ENCODE data around the gene OR2T5. TPM values are rescaled to one million over a fixed set of nuclear protein-coding genes. Genes with fewer than 3 reads are reported as not detected.
"Not testable (repeated sequence)": the region's sequence is repeated elsewhere in the genome, so short reads cannot be mapped to it uniquely, and the experiment has no call there.

The OR2T5 gene, protein sequence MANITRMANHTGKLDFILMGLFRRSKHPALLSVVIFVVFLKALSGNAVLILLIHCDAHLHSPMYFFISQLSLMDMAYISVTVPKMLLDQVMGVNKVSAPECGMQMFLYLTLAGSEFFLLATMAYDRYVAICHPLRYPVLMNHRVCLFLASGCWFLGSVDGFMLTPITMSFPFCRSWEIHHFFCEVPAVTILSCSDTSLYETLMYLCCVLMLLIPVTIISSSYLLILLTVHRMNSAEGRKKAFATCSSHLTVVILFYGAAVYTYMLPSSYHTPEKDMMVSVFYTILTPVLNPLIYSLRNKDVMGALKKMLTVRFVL
- not detected for total RNA-seq
- long read RNA-seq, donor 1: 0 reads
- long read RNA-seq, donor 2: 0 reads

GRCh38 chr1:248488289-248488688, at the start of gene OR2T5:
Gene OR2T5 (plus strand): TSS chr1:248488589. CDS start chr1:248488589, 0 bp downstream.
- intact Hi-C loops (cut with DNase I, micrococcal nuclease); H3K9me3 ChIP-seq; ATAC-seq; DNase-seq; H3K4me3 ChIP-seq; H3K4me1 ChIP-seq (ENCODE audit: low read depth); H3K36me3 ChIP-seq (ENCODE audit: low read depth): not testable (repeated sequence)

GRCh38 chr1:248438668-248439067, 49.7 kb upstream of the OR2T5 start:
- ATAC-seq; intact Hi-C loops (cut with DNase I, micrococcal nuclease); H3K4me3 ChIP-seq: not testable (repeated sequence)

GRCh38 chr1:248439283-248439682, 49.1 kb upstream of the OR2T5 start:
- H3K4me1 ChIP-seq (ENCODE audit: low read depth); H3K9me3 ChIP-seq; H3K36me3 ChIP-seq (ENCODE audit: low read depth); intact Hi-C loops (cut with DNase I, micrococcal nuclease); DNase-seq; ATAC-seq; H3K4me3 ChIP-seq: not testable (repeated sequence)

More at GRCh38 chr1:248438668-248439067, 49.7 kb upstream of the OR2T5 start:
- H3K9me3 ChIP-seq; H3K4me1 ChIP-seq (ENCODE audit: low read depth); H3K36me3 ChIP-seq (ENCODE audit: low read depth); DNase-seq: not testable (repeated sequence)

- DNase-seq; intact Hi-C loops (cut with DNase I, micrococcal nuclease); H3K4me3 ChIP-seq; H3K4me1 ChIP-seq (ENCODE audit: low read depth); H3K36me3 ChIP-seq (ENCODE audit: low read depth); ATAC-seq; H3K9me3 ChIP-seq: not testable (repeated sequence)
Observed at GRCh38 chr1:248442500-248443277, 45.7 kb upstream of the OR2T5 start.

GRCh38 chr1:248444603-248445002, 43.8 kb upstream of the OR2T5 start:
- intact Hi-C loops (cut with DNase I, micrococcal nuclease); H3K4me1 ChIP-seq (ENCODE audit: low read depth); H3K36me3 ChIP-seq (ENCODE audit: low read depth); H3K9me3 ChIP-seq; ATAC-seq; DNase-seq; H3K4me3 ChIP-seq: not testable (repeated sequence)

DNA sequence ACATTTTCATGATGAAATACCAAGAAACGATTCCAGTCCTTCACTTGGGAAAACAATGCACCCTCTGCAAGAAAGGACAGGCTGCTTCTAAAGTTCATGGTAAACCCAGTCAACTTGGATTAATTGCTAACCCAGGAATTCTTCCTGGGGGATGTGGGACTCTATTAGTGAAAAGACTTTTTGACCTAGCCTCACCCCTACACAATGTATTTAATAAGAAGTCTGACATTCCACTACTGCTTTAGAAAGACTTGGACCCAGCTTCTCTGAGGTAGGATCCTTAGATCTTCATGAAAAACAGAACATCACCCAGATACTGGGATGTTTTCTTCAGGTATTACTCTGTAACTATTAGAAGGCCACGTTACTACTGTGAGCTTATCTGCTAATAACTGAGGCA, 43.0 kb upstream of the OR2T5 start, which contains the start of gene OR2T2:
Gene OR2T2, plus strand, starts transcription at position 239 of the 400 bp plus-strand sequence. CDS start 7,161 bp downstream, outside the sequence.
- H3K36me3 ChIP-seq (ENCODE audit: low read depth); ATAC-seq; intact Hi-C loops (cut with DNase I, micrococcal nuclease); H3K4me3 ChIP-seq; DNase-seq; H3K4me1 ChIP-seq (ENCODE audit: low read depth); H3K9me3 ChIP-seq: not testable (repeated sequence)

DNA sequence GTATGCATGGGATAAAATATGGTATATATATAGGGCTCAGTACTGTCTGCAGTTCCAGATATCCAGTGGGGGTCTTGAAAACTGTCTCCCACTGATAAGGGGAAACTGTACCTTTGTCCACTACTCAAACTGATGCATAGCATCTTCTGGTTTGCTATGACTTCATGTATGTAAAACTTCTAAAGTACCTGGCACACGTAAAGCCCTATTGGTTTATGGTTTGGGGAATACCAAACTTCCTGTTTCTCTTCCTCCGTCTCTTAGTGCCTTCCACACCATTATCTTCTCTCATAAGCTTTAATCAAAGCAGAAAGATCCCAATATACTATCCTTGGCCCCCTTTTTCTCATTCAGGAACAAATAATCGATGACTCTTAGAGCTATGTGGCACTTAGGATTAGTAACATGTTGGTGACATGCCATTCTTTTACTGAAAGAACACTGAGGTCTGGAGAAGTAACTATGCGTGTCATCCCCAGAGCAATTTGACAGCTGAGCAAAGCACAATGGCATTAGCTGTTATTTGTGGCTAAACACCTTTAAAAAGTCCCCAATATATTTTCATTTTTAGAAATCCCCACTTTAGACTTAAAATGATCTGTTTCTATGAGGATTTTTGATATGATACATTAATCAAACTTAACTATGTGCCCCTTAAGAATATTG, 39.8 kb upstream of the OR2T5 start:
- H3K9me3 ChIP-seq; intact Hi-C loops (cut with DNase I, micrococcal nuclease): not testable (repeated sequence)
- ATAC-seq: peak; percentile 33

GRCh38 chr1:248449821-248450465, 38.4 kb upstream of the OR2T5 start:
- ATAC-seq; intact Hi-C loops (cut with DNase I, micrococcal nuclease): not testable (repeated sequence)

More for the DNA sequence above, 39.8 kb upstream of the OR2T5 start:
- not testable (repeated sequence) for H3K36me3 ChIP-seq (ENCODE audit: low read depth); DNase-seq; H3K4me1 ChIP-seq (ENCODE audit: low read depth); H3K4me3 ChIP-seq

DNA sequence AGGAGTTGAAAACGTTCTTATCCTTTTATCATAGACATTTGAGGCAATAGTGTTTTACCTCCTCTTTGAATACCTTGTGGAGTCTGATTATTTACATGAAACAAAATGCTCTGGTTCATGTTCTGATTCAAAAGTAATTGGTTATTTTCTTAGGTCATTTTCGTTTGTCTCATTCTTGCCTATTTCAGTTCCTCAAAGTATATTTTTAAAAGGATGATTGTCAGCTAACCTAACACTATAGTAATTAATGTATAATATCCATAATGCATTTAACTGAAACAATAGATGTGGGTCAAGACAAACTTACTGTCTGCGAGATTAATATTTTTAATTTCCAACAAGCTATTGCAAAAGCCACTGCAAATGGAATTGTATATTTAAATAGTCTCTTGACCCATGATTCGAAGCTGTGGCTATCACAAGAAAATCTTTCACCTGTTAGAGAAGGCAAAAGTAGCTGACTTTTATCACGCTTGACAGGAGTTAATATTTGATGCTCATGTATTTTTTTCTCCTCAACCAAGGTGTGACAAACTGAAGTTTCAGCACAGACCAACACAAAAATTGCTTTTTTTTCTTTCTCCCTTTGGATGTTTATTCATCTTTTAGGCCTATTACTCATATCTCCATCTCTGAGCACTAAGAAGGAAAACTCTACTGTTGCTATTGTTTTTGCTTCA, 37.8 kb upstream of the OR2T5 start:
- H3K4me3 ChIP-seq; DNase-seq; ATAC-seq; H3K36me3 ChIP-seq (ENCODE audit: low read depth); H3K9me3 ChIP-seq; H3K4me1 ChIP-seq (ENCODE audit: low read depth); intact Hi-C loops (cut with DNase I, micrococcal nuclease): not testable (repeated sequence)

More at GRCh38 chr1:248449821-248450465, 38.4 kb upstream of the OR2T5 start:
- H3K4me1 ChIP-seq (ENCODE audit: low read depth); H3K4me3 ChIP-seq; H3K9me3 ChIP-seq; H3K36me3 ChIP-seq (ENCODE audit: low read depth); DNase-seq: not testable (repeated sequence)

- ATAC-seq; intact Hi-C loops (cut with DNase I, micrococcal nuclease): not testable (repeated sequence)
Observed at GRCh38 chr1:248453619-248454018, 34.8 kb upstream of the OR2T5 start.

GRCh38 chr1:248455045-248455444, 33.3 kb upstream of the OR2T5 start:
- H3K4me1 ChIP-seq (ENCODE audit: low read depth); H3K36me3 ChIP-seq (ENCODE audit: low read depth); H3K9me3 ChIP-seq; intact Hi-C loops (cut with DNase I, micrococcal nuclease); DNase-seq; H3K4me3 ChIP-seq: not testable (repeated sequence)
- ATAC-seq: peak; percentile 53

More at GRCh38 chr1:248453619-248454018, 34.8 kb upstream of the OR2T5 start:
- DNase-seq; H3K36me3 ChIP-seq (ENCODE audit: low read depth); H3K9me3 ChIP-seq; H3K4me3 ChIP-seq; H3K4me1 ChIP-seq (ENCODE audit: low read depth): not testable (repeated sequence)

DNA sequence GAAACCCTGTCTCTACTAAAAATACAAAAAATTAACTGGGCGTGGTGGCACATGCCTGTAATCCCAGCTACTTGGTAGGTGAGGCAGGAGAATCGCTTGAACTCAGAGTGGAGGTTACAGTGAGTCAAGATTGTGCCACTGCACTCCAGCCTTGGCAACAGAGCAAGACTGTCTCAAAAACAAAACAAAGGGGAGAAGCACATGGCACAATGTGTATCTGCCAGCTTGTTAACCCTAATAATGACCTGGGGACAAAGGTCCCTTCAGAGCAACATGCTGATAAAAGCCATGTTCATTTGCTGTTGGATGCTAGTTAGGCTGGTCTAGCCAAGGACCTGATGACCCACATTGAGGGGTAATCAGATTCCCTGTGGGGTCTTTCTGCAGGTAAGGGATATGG, 31.8 kb upstream of the OR2T5 start:
- DNase-seq; intact Hi-C loops (cut with DNase I, micrococcal nuclease); H3K4me1 ChIP-seq (ENCODE audit: low read depth); H3K4me3 ChIP-seq; H3K36me3 ChIP-seq (ENCODE audit: low read depth): not testable (repeated sequence)
- peaks cover 13% of the 10 kb centered on the region for H3K9me3 ChIP-seq
- peak; percentile 55 for ATAC-seq

- DNase-seq; H3K4me3 ChIP-seq; ATAC-seq; intact Hi-C loops (cut with DNase I, micrococcal nuclease); H3K36me3 ChIP-seq (ENCODE audit: low read depth); H3K4me1 ChIP-seq (ENCODE audit: low read depth): not testable (repeated sequence)
- peaks cover 14% of the 10 kb centered on the region for H3K9me3 ChIP-seq
Observed at GRCh38 chr1:248459117-248459516, 29.3 kb upstream of the OR2T5 start.

Data from mucosa of descending colon (tissue), 3 donors.